OCI-LY7 (cell line): ENCODE measurements around the gene CYFIP2. TPM values are rescaled to one million over a fixed set of nuclear protein-coding genes. Genes with fewer than 3 reads are reported as not detected.
"Not testable (repeated sequence)": the region's sequence is repeated elsewhere in the genome, so short reads cannot be mapped to it uniquely, and the experiment has no call there.

Source experiments
- BruUV-seq: library from RNA; stranded (reverse); fragments of 400-500 nt; replicated peaks from 2 replicates; lab custom pipeline; 2021; lab: Mats Ljungman, UMichigan
- CTCF ChIA-PET: fragments of 300-600 bp; sonication (Branson Sonifier 250); formaldehyde crosslinking; loops from one replicate; lab custom pipeline; 2022; ENCODE audit warnings: antibody characterized with exemption; ENCODE audit not compliant: unreplicated experiment; lab: Charles Lee
- POLR2A ChIA-PET: fragments of 300-600 bp; sonication (Branson Sonifier 250); formaldehyde crosslinking; loops from one replicate; lab custom pipeline; 2022; ENCODE audit warnings: antibody characterized with exemption; lab: Charles Lee
- DNase-seq: peaks from one replicate; pipeline ENCODE4 v3.0.0-alpha.2; 2015; ENCODE audit warnings: low spot score
- H2AFZ ChIP-seq: fragments of 200-600 bp; sonication (generic), shearing (Covaris generic); 2 replicates; pipeline ENCODE4 v1.6.1; 2014; ENCODE audit warnings: mild to moderate bottlenecking, antibody characterized with exemption, low read length, moderate library complexity
- H3K27ac ChIP-seq: fragments of 200-600 bp; sonication (generic); 2 replicates; pipeline ENCODE4 v1.5.1; 2014; ENCODE audit warnings: mixed run types, low read depth, mild to moderate bottlenecking, moderate library complexity, low read length, inconsistent platforms; ENCODE audit not compliant: poor library complexity, severe bottlenecking
- H3K36me3 ChIP-seq: fragments of 200-600 bp; sonication (generic); 2 replicates; pipeline ENCODE4 v1.6.1; 2014; ENCODE audit warnings: mild to moderate bottlenecking, antibody characterized with exemption, low read length, moderate library complexity, mixed read lengths; ENCODE audit not compliant: insufficient read depth
- H3K4me1 ChIP-seq: fragments of 200-600 bp; sonication (generic); 2 replicates; pipeline ENCODE4 v1.5.1; 2014; ENCODE audit warnings: mild to moderate bottlenecking, low read length; ENCODE audit not compliant: insufficient read depth, poor library complexity, severe bottlenecking
- H3K4me2 ChIP-seq: fragments of 200-600 bp; sonication (generic); 2 replicates; pipeline ENCODE4 v1.6.1; 2014; ENCODE audit warnings: mild to moderate bottlenecking, low read length
- H3K4me3 ChIP-seq: fragments of 200-600 bp; sonication (generic); 2 replicates; pipeline ENCODE4 v1.5.1; 2014; ENCODE audit warnings: mild to moderate bottlenecking, low read depth, low read length; ENCODE audit not compliant: poor library complexity, severe bottlenecking
- H3K79me2 ChIP-seq: fragments of 200-600 bp; sonication (generic); 2 replicates; pipeline ENCODE4 v1.6.1; 2016; ENCODE audit warnings: low read depth, mild to moderate bottlenecking, low read length, moderate library complexity, mixed read lengths; ENCODE audit not compliant: insufficient read depth
- H3K9me2 ChIP-seq: fragments of 200-600 bp; sonication (generic); 2 replicates; pipeline ENCODE4 v1.6.1; 2016; ENCODE audit warnings: mild to moderate bottlenecking, low read length, mixed read lengths; ENCODE audit not compliant: insufficient read depth
- H3K9me3 ChIP-seq: fragments of 200-600 bp; sonication (generic); 2 replicates; pipeline ENCODE4 v1.6.1; 2014; ENCODE audit warnings: mild to moderate bottlenecking, mixed run types, low read length, mixed read lengths
- H4K20me1 ChIP-seq: fragments of 200-600 bp; sonication (generic); 2 replicates; pipeline ENCODE4 v1.6.1; 2014; ENCODE audit warnings: mild to moderate bottlenecking, antibody characterized with exemption, low read length, moderate library complexity, mixed read lengths; ENCODE audit not compliant: insufficient read depth
- EZH2phosphoT487 ChIP-seq: fragments of 200-600 bp; sonication (generic); IDR thresholded peaks from 2 replicates; pipeline ENCODE4 v1.6.1; 2018; ENCODE audit warnings: low read depth, borderline replicate concordance, mild to moderate bottlenecking, mixed run types, antibody characterized with exemption, low read length, moderate library complexity, mixed read lengths
- intact Hi-C: fragments of 100-400 bp; cut with micrococcal nuclease; formaldehyde crosslinking; loops from one replicate; pipeline ENCODE4 v1.10.0; 2022; ENCODE audit not compliant: unreplicated experiment
- total RNA-seq, 2 experiments: library from RNA; depleted of rRNA in 1 of 2; stranded (reverse); fragments of >200 nt in 1 of 2; shearing (Covaris generic) in 1 of 2; gene quantifications; 2 replicates each; pipeline ENCODE4 v1.2.3, GENCODE V29; 2014 to 2022
- TF ChIP-seq, protein P1 (sequence below): fragments of 200-600 bp; sonication (generic); conservative IDR thresholded peaks from 2 replicates; pipeline ENCODE4 v1.5.1; 2014; ENCODE audit warnings: mild to moderate bottlenecking, antibody characterized with exemption, low read length, moderate library complexity, mixed read lengths

Gene CYFIP2
- total RNA-seq, 2 experiments from 2014 or later, result 258 to 419 TPM

DNA sequence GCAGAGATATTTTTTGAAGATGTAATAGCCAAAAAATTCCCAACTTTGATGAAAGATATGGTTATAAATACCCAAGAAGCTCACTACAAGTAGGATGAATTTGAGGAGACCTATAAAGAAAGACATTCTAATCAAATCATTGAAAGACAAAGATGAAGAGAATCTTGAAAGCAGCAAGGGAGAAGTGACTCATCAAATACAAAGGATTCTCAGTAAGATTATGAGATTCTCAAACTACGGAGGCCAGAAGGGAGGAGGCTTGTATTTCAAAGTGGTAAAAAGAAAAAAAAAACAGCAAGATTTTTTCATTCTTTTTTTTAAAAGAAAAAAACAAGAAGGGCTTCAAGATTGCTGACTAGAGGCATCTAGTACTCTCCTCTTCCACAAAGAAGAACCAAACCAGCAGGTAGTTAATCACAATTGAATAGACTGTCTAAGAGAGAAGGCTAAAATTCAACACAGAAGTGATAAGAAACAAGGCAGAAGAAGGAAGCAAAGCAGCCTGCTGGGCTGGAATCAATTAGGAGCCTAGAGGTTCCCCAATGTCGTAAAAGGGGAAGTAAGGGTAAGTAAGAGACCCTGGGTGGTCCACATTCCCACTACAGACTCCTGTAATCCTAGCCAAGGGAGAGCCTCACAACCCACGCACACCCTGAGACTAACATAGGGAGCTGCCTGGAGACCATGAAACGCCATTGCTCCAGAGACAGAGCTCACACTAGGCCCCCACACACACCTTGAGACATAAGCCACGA is 135.0 kb downstream of the CYFIP2 start:
- ChIA-PET POLR2A (interaction anchor here (0.7 to 1.5 kb wide), 2 partner anchors 15 to 329 kb away, joined by 3 to 6 read pairs; no protein-coding TSS in a partner anchor), CTCF (no interaction called here)
- H4K20me1 ChIP-seq, result no peaks in the 10 kb centered on the region
- no peaks in the 10 kb centered on the region; the same call in 1 of the 2 replicates for H3K9me3 ChIP-seq
- no peaks in the 10 kb centered on the region for H3K36me3 ChIP-seq
- TF ChIP-seq, protein P1, sequence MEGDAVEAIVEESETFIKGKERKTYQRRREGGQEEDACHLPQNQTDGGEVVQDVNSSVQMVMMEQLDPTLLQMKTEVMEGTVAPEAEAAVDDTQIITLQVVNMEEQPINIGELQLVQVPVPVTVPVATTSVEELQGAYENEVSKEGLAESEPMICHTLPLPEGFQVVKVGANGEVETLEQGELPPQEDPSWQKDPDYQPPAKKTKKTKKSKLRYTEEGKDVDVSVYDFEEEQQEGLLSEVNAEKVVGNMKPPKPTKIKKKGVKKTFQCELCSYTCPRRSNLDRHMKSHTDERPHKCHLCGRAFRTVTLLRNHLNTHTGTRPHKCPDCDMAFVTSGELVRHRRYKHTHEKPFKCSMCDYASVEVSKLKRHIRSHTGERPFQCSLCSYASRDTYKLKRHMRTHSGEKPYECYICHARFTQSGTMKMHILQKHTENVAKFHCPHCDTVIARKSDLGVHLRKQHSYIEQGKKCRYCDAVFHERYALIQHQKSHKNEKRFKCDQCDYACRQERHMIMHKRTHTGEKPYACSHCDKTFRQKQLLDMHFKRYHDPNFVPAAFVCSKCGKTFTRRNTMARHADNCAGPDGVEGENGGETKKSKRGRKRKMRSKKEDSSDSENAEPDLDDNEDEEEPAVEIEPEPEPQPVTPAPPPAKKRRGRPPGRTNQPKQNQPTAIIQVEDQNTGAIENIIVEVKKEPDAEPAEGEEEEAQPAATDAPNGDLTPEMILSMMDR, result no peak
- no peak for TF ChIP-seq EZH2phosphoT487
- no peaks in the 10 kb centered on the region for H3K79me2 ChIP-seq
- intact Hi-C loops, result no loop called here
- no peaks in the 10 kb centered on the region for H3K4me1 ChIP-seq
- BruUV-seq, result no TSS peak
- no peak overlapping the region for H3K4me3 ChIP-seq
- H3K27ac ChIP-seq, result no peak overlapping the region
- no peak for DNase-seq
- H3K9me2 ChIP-seq, result no peaks in the 10 kb centered on the region
- no peak overlapping the region for H3K4me2 ChIP-seq
- no peak overlapping the region for H2AFZ ChIP-seq

DNA sequence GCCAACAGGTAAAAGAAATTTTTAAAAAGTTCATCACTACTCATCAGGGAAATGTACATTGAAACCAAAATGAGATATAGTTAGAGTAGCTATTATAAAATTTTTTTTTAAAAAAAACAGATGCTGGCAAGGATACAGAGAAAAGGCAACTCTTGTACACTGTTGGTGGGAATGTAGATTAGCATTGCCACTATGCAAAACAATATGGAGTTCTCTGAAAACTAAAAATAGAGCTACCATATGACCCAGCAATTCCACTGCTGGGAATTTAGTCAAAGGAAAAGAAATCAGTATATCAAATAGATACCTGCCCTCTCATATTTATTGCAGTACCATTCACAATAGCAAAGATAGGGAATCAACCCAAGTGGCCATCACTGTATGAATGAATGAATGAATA is 149.9 kb downstream of the CYFIP2 start:
- intact Hi-C loops, result no loop called here
- POLR2A ChIA-PET, result interaction anchor here (0.6 to 1.6 kb wide), 2 partner anchors 14 to 18 kb away, joined by 3 to 6 read pairs; no protein-coding TSS in a partner anchor

DNA sequence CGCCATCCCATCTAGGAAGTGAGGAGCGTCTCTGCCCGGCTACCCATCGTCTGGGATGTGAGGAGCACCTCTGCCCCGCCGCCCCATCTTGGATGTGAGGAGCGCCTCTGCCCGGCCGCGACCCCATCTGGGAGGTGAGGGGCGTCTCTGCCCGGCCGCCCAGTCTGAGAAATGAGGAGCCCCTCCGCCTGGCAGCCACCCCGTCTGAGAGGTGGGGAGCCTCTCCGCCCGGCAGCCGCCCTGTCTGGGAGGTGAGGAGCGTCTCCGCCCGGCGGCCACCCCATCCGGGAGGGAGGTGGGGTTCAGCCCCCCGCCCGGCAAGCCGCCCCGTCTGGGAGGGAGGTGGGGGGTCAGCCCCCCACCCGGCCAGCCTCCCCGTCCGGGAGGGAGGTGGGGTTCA is 153.6 kb downstream of the CYFIP2 start:
- CTCF ChIA-PET, DNase-seq, H3K79me2 ChIP-seq, H3K9me3 ChIP-seq, H3K36me3 ChIP-seq, H3K27ac ChIP-seq, H4K20me1 ChIP-seq, H3K4me1 ChIP-seq, H3K9me2 ChIP-seq, POLR2A ChIA-PET, intact Hi-C loops, H2AFZ ChIP-seq, H3K4me3 ChIP-seq, H3K4me2 ChIP-seq, BruUV-seq: not testable (repeated sequence)

More for the DNA sequence above, 149.9 kb downstream of the CYFIP2 start:
- DNase-seq, result no peak
- H2AFZ ChIP-seq, result no peak overlapping the region
- no peak overlapping the region for H3K27ac ChIP-seq
- no peaks in the 10 kb centered on the region for H3K9me2 ChIP-seq
- H3K4me1 ChIP-seq, result no peaks in the 10 kb centered on the region
- no peak overlapping the region for H3K4me3 ChIP-seq
- no peaks in the 10 kb centered on the region for H3K79me2 ChIP-seq
- no peaks in the 10 kb centered on the region for H4K20me1 ChIP-seq
- TF ChIP-seq, protein P1, result no peak
- no peak for TF ChIP-seq EZH2phosphoT487
- no TSS peak for BruUV-seq
- no peak overlapping the region for H3K4me2 ChIP-seq
- CTCF ChIA-PET, result no interaction called here
- H3K36me3 ChIP-seq, result no peaks in the 10 kb centered on the region
- H3K9me3 ChIP-seq, result 0 out of 2 replicates have a peak, but pooled peaks cover 6% of the 10 kb centered on the region

DNA sequence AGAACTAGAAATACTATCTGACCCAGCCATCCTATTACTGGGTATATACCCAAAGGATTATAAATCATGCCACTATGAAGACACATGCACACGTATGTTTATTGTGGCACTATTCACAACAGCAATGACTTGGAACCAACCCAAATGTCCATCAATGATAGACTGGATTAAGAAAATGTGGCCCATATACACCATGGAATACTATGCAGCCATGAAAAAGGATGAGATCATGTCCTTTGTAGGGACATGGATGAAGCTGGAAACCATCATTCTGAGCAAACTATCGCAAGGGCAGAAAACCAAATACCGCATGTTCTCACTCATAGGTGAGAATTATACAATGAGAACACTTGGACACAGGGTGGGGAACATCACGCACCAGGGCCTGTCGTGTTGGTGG is 164.0 kb downstream of the CYFIP2 start:
- H3K79me2 ChIP-seq, H4K20me1 ChIP-seq, BruUV-seq, H3K36me3 ChIP-seq, CTCF ChIA-PET, H3K4me3 ChIP-seq, POLR2A ChIA-PET, H2AFZ ChIP-seq, DNase-seq, H3K9me2 ChIP-seq, H3K9me3 ChIP-seq, H3K27ac ChIP-seq, H3K4me1 ChIP-seq, H3K4me2 ChIP-seq: not testable (repeated sequence)
- intact Hi-C loops, result loop anchor here (2.0 kb wide), 1 partner anchor 141 kb away; no protein-coding TSS in a partner anchor
